Endothelial cell of umbilical vein (primary cell): ENCODE measurements around the gene APOBEC4. TPM values are rescaled to one million over a fixed set of nuclear protein-coding genes. Genes with fewer than 3 reads are reported as not detected.

Source experiments
- BruUV-seq: library from RNA; stranded (reverse); fragments of 400-500 nt; replicated peaks from 2 replicates; lab custom pipeline; 2021; lab: Mats Ljungman, UMichigan
- CTCF ChIA-PET: fragments of 300-600, 350-600 bp; sonication (Branson Sonifier 250); formaldehyde crosslinking; loops from one replicate; lab custom pipeline; 2021; ENCODE audit warnings: antibody characterized with exemption, inconsistent platforms; lab: Charles Lee
- POLR2A ChIA-PET: fragments of 300-600, 350-600 bp; sonication (Branson Sonifier 250); formaldehyde crosslinking; loops from one replicate; lab custom pipeline; 2021; ENCODE audit warnings: antibody characterized with exemption, inconsistent platforms; lab: Charles Lee
- DNase-seq: peaks from one replicate; pipeline ENCODE4 v3.0.0-alpha.2; 2011; ENCODE audit warnings: low read depth, low spot score
- FAIRE-seq: peaks from 2 replicates; lab custom pipeline; 2011; peaks lifted over from hg19 to GRCh38; lab: Jason Lieb, UNC
- H2AFZ ChIP-seq: 2 replicates; pipeline ENCODE4 v1.6.0; 2012; ENCODE audit warnings: low read depth, low read length, control low read depth, inconsistent platforms
- H3K27ac ChIP-seq: 2 replicates; pipeline ENCODE4 v1.5.1; 2011; ENCODE audit warnings: low read depth, mild to moderate bottlenecking, control low read depth, low read length, moderate library complexity; ENCODE audit not compliant: insufficient read depth
- H3K27me3 ChIP-seq, 2 experiments: 2 replicates each; pipeline versions ENCODE4 v1.6.0 to v1.6.1; 2011; ENCODE audit warnings: low read length in 2 of 2, mixed read lengths in 1 of 2; ENCODE audit not compliant: control insufficient read depth in 2 of 2, insufficient read depth in 2 of 2
- H3K36me3 ChIP-seq, 2 experiments: 2 replicates in 1 of 2; 3 replicates in 1 of 2; pipeline ENCODE4 v1.5.1; 2011; ENCODE audit warnings: low read length in 2 of 2, mild to moderate bottlenecking in 1 of 2, moderate library complexity in 1 of 2; ENCODE audit not compliant: control insufficient read depth in 2 of 2, insufficient read depth in 2 of 2; ENCODE audit errors: extremely low read depth in 1 of 2
- H3K4me1 ChIP-seq: 3 replicates; pipeline ENCODE4 v1.5.1; 2011; ENCODE audit warnings: mild to moderate bottlenecking, low read length; ENCODE audit not compliant: control insufficient read depth, insufficient read depth; ENCODE audit errors: extremely low read depth
- H3K4me2 ChIP-seq: 2 replicates; pipeline ENCODE4 v1.6.1; 2011; ENCODE audit warnings: low read length, control low read depth, mixed read lengths; ENCODE audit not compliant: insufficient read depth
- H3K4me3 ChIP-seq, 3 experiments: fragments of 200-600 bp in 1 of 3; sonication (generic), shearing (Covaris generic) in 1 of 3; replicated peaks in 1 of 3; 2 replicates each; pipeline ENCODE4 v1.5.1; 2011 to 2016; ENCODE audit warnings: control low read depth in 3 of 3, low read length in 3 of 3, mild to moderate bottlenecking in 2 of 3, inconsistent platforms in 1 of 3, low read depth in 1 of 3, moderate library complexity in 1 of 3; ENCODE audit not compliant: insufficient read depth in 1 of 3
- H3K79me2 ChIP-seq: 2 replicates; pipeline ENCODE4 v1.6.0; 2012; ENCODE audit warnings: low read length, inconsistent platforms; ENCODE audit not compliant: control insufficient read depth, insufficient read depth
- H3K9ac ChIP-seq: replicated peaks from 2 replicates; pipeline ENCODE3; 2011; ENCODE audit warnings: low read length, control low read depth; ENCODE audit not compliant: insufficient read depth; ENCODE audit errors: extremely low read depth
- H3K9me1 ChIP-seq: replicated peaks from 3 replicates; pipeline ENCODE4 v1.6.0; 2011; ENCODE audit warnings: mild to moderate bottlenecking, low read length; ENCODE audit not compliant: control insufficient read depth, insufficient read depth; ENCODE audit errors: extremely low read depth
- H3K9me3 ChIP-seq: replicated peaks from 2 replicates; pipeline ENCODE4 v1.5.1; 2012; ENCODE audit warnings: low read length, inconsistent platforms; ENCODE audit not compliant: control insufficient read depth, insufficient read depth
- H4K20me1 ChIP-seq: replicated peaks from 2 replicates; pipeline ENCODE3; 2011; ENCODE audit warnings: mild to moderate bottlenecking, low read length; ENCODE audit not compliant: control insufficient read depth, insufficient read depth; ENCODE audit errors: extremely low read depth
- EZH2 ChIP-seq: IDR thresholded peaks from 2 replicates; pipeline ENCODE4 v1.6.1; 2012; ENCODE audit warnings: borderline replicate concordance, low read depth, mild to moderate bottlenecking, moderate library complexity, low read length, inconsistent platforms; ENCODE audit not compliant: severe bottlenecking
- FOS ChIP-seq: IDR thresholded peaks from 2 replicates; pipeline ENCODE4 v1.6.1; 2011; ENCODE audit warnings: mild to moderate bottlenecking, low read length, moderate library complexity, borderline replicate concordance; ENCODE audit not compliant: insufficient read depth
- GATA2 ChIP-seq: IDR thresholded peaks from 2 replicates; pipeline ENCODE4 v1.7.0; 2011; ENCODE audit warnings: low read depth, mild to moderate bottlenecking, moderate library complexity, mixed read lengths, low read length; ENCODE audit not compliant: insufficient read length, insufficient read depth
- JUN ChIP-seq: IDR thresholded peaks from 2 replicates; pipeline ENCODE4 v1.6.1; 2011; ENCODE audit warnings: borderline replicate concordance, low read depth; ENCODE audit not compliant: insufficient read length, insufficient read depth
- MYC ChIP-seq: IDR thresholded peaks from one replicate; pipeline ENCODE4 v1.6.1; 2011; ENCODE audit warnings: mild to moderate bottlenecking, low read depth, low read length
- POLR2A ChIP-seq: IDR thresholded peaks from 2 replicates; pipeline ENCODE4 v1.6.1; 2012; ENCODE audit warnings: low read depth, mild to moderate bottlenecking, control low read depth, low read length
- POLR2AphosphoS5 ChIP-seq: IDR thresholded peaks from 2 replicates; pipeline ENCODE4 v1.6.1; 2012; ENCODE audit warnings: low read depth, mild to moderate bottlenecking, control low read depth, low read length, moderate library complexity; ENCODE audit not compliant: insufficient read depth
- dilution Hi-C: fragments of 300-500 bp; cut with MboI; formaldehyde crosslinking; loops from one replicate; pipeline ENCODE4 v1.15.0; 2019; ENCODE audit warnings: low sequenced_read_pairs; ENCODE audit not compliant: extremely low pct_ligation_motif_present
- intact Hi-C: fragments of 100-400 bp; cut with micrococcal nuclease; formaldehyde crosslinking; loops from one replicate; pipeline ENCODE4 v1.10.0; 2022
- polyA plus RNA-seq, 4 experiments: library from polyadenylated mRNA; depleted of rRNA in 3 of 4; stranded (reverse) in 3 of 4; unstranded in 1 of 4; fragments of >200 nt; gene quantifications; 2 replicates each; pipeline versions ENCODE4 v1.2.1 to v1.2.3, GENCODE V29; 2011 to 2012; ENCODE audit warnings: missing spikeins in 1 of 4
- total RNA-seq: library from RNA; stranded (reverse); gene quantifications from 2 replicates; pipeline ENCODE4 v1.2.3, GENCODE V29; 2021
- TF ChIP-seq, protein P1 (sequence below), 2 donors: IDR thresholded peaks; 1 replicate in 1 of 2; 2 replicates in 1 of 2; pipeline ENCODE4 v1.5.1; 2011; ENCODE audit warnings: low read length in 2 of 2, mild to moderate bottlenecking in 2 of 2, moderate library complexity in 2 of 2, control low read depth in 1 of 2, inconsistent platforms in 1 of 2, low read depth in 1 of 2; ENCODE audit not compliant: insufficient read depth in 1 of 2; ENCODE audit errors: extremely low read depth in 1 of 2
- TF ChIP-seq, protein P2 (sequence below): IDR thresholded peaks from 2 replicates; pipeline ENCODE4 v1.6.1; 2011; ENCODE audit not compliant: insufficient read depth, insufficient read length

Gene APOBEC4
- total and polyA plus RNA-seq, 2 donors (not counting 3 experiments of a cell fraction or from before 2014, with no cell fraction given) = not detected

DNA sequence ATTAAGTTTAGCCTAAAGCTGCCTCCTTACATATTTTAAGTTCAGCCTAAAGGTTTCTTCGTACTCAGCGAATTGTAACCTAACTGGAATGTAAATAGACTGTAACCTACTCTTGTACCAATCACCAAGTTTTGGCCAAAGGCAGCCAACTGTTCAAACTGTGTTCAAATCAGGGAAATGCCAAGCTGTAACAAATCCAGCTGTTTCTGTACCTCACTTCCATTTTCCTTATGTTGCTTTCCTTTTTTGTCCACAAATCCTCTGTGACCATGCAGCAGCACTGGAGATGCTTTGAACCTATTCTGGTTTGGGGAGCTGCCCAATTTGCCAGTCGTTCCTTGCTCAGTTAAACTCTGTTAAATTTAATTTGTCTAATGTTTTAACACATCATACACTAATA, 3.2 kb upstream of the APOBEC4 start:
- Histone ChIP-seq H3K27me3 (no peaks in the 10 kb centered on the region), H4K20me1 (no peaks in the 10 kb centered on the region), H3K9me3 (no peaks in the 10 kb centered on the region), H3K4me2 (no peak overlapping the region), H3K4me1 (peaks cover 23% of the 10 kb centered on the region), H3K4me3 (no peak overlapping the region), H3K9me1 (no peaks in the 10 kb centered on the region), H3K9ac (no peak overlapping the region), H3K27ac (no peak overlapping the region), H3K79me2 (no peaks in the 10 kb centered on the region), H2AFZ (no peak overlapping the region), H3K36me3 (no peaks in the 10 kb centered on the region)
- BruUV-seq = no TSS peak
- FAIRE-seq (no peak), DNase-seq (no peak)
- CTCF ChIA-PET = interaction anchor here (1.2 to 6.2 kb wide), 10 partner anchors 14 to 730 kb away, joined by 3 to 307 read pairs (median 8); partner anchors contain the start of gene C1orf21
- intact Hi-C loops (no loop called here), dilution Hi-C loops (no loop called here)
- POLR2A ChIA-PET = interaction anchor here (1.3 kb wide), 1 partner anchor 260 kb away, joined by 4 read pairs; no protein-coding TSS in a partner anchor
- TF ChIP-seq POLR2A (no peak), FOS (no peak), POLR2AphosphoS5 (no peak), JUN (no peak), MYC (no peak), EZH2 (no peak), GATA2 (no peak)
- TF ChIP-seq, protein P1, sequence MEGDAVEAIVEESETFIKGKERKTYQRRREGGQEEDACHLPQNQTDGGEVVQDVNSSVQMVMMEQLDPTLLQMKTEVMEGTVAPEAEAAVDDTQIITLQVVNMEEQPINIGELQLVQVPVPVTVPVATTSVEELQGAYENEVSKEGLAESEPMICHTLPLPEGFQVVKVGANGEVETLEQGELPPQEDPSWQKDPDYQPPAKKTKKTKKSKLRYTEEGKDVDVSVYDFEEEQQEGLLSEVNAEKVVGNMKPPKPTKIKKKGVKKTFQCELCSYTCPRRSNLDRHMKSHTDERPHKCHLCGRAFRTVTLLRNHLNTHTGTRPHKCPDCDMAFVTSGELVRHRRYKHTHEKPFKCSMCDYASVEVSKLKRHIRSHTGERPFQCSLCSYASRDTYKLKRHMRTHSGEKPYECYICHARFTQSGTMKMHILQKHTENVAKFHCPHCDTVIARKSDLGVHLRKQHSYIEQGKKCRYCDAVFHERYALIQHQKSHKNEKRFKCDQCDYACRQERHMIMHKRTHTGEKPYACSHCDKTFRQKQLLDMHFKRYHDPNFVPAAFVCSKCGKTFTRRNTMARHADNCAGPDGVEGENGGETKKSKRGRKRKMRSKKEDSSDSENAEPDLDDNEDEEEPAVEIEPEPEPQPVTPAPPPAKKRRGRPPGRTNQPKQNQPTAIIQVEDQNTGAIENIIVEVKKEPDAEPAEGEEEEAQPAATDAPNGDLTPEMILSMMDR (IDR thresholded peaks at IDR 0.05; ENCODE audit: extremely low read depth in 1 of 2, insufficient read depth in 1 of 2, low read depth in 1 of 2, low read length in 2 of 2) = no peak
- TF ChIP-seq, protein P2, sequence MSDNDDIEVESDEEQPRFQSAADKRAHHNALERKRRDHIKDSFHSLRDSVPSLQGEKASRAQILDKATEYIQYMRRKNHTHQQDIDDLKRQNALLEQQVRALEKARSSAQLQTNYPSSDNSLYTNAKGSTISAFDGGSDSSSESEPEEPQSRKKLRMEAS = no peak
